ENCODE measurements around the gene AKAP7. TPM values are rescaled to one million over a fixed set of nuclear protein-coding genes. Genes with fewer than 3 reads are reported as not detected.

The AKAP7 gene
- polyA plus RNA-seq, 1 donor (not counting 4 experiments of a cell fraction or from before 2014, with no cell fraction given) = 1.7 TPM

GRCh38 chr6:131225127-131225526 is 89.9 kb downstream of the AKAP7 start:
- Histone ChIP-seq H3K27ac (ENCODE audit: control insufficient read depth, insufficient read depth, low read length) (no peak overlapping the region), H2AFZ (ENCODE audit: control insufficient read depth, low read length) (no peak overlapping the region), H3K9me1 (ENCODE audit: control insufficient read depth, extremely low read depth, insufficient read depth, low read length) (no peaks in the 10 kb centered on the region), H3K4me2 (ENCODE audit: control insufficient read depth, extremely low read depth, insufficient read depth, low read depth, low read length) (no peak overlapping the region), H3K9ac (ENCODE audit: control insufficient read depth, extremely low read depth, insufficient read depth, low read length) (no peak overlapping the region), H3K9me3 (ENCODE audit: control insufficient read depth, low read depth, low read length) (no peaks in the 10 kb centered on the region), H3K4me3 (ENCODE audit: control insufficient read depth in 2 of 3, extremely low read depth in 1 of 3, insufficient read depth in 2 of 3, low read depth in 1 of 3, low read length in 3 of 3) (no peak overlapping the region), H3K79me2 (ENCODE audit: control insufficient read depth, insufficient read depth, low read length) (no peaks in the 10 kb centered on the region), H4K20me1 (ENCODE audit: control insufficient read depth, extremely low read depth, insufficient read depth, low read length) (no peaks in the 10 kb centered on the region), H3K27me3 (ENCODE audit: control insufficient read depth, extremely low read depth, insufficient read depth, low read length) (no peaks in the 10 kb centered on the region), H3K36me3 (ENCODE audit: control insufficient read depth in 2 of 2, extremely low read depth in 1 of 2, insufficient read depth in 2 of 2, low read length in 2 of 2) (no peaks in the 10 kb centered on the region), H3K4me1 (ENCODE audit: control insufficient read depth, extremely low read depth, insufficient read depth, low read length) (no peaks in the 10 kb centered on the region)
- FAIRE-seq (no peak), DNase-seq (ENCODE audit: low read depth, low spot score) (no peak)
- TF ChIP-seq EZH2 (IDR thresholded peaks at IDR 0.05; ENCODE audit: low read length) (no peak), CTCF (optimal IDR thresholded peaks at IDR 0.05 in 1 of 3, IDR thresholded peaks at IDR 0.05 in 1 of 3, conservative IDR thresholded peaks at IDR 0.05 in 1 of 3; ENCODE audit: extremely low read depth in 1 of 3, insufficient read depth in 2 of 3, low read length in 3 of 3) (no peak)
- dilution Hi-C loops (cut with MboI; ENCODE audit: extremely low pct_ligation_motif_present, low sequenced_read_pairs) = no loop called here

GRCh38 chr6:131225959-131226358 is 90.7 kb downstream of the AKAP7 start:
- Histone ChIP-seq H3K27me3 (ENCODE audit: control insufficient read depth, extremely low read depth, insufficient read depth, low read length) (no peaks in the 10 kb centered on the region), H3K4me1 (ENCODE audit: control insufficient read depth, extremely low read depth, insufficient read depth, low read length) (no peaks in the 10 kb centered on the region), H3K36me3 (ENCODE audit: control insufficient read depth in 2 of 2, extremely low read depth in 1 of 2, insufficient read depth in 2 of 2, low read length in 2 of 2) (no peaks in the 10 kb centered on the region), H3K9me3 (ENCODE audit: control insufficient read depth, low read depth, low read length) (no peaks in the 10 kb centered on the region), H3K27ac (ENCODE audit: control insufficient read depth, insufficient read depth, low read length) (no peak overlapping the region), H3K79me2 (ENCODE audit: control insufficient read depth, insufficient read depth, low read length) (no peaks in the 10 kb centered on the region), H3K4me2 (ENCODE audit: control insufficient read depth, extremely low read depth, insufficient read depth, low read depth, low read length) (no peak overlapping the region), H2AFZ (ENCODE audit: control insufficient read depth, low read length) (no peak overlapping the region), H4K20me1 (ENCODE audit: control insufficient read depth, extremely low read depth, insufficient read depth, low read length) (no peaks in the 10 kb centered on the region), H3K9ac (ENCODE audit: control insufficient read depth, extremely low read depth, insufficient read depth, low read length) (no peak overlapping the region), H3K9me1 (ENCODE audit: control insufficient read depth, extremely low read depth, insufficient read depth, low read length) (no peaks in the 10 kb centered on the region), H3K4me3 (ENCODE audit: control insufficient read depth in 2 of 3, extremely low read depth in 1 of 3, insufficient read depth in 2 of 3, low read depth in 1 of 3, low read length in 3 of 3) (no peak overlapping the region)
- no peak for FAIRE-seq
- no peak for DNase-seq (ENCODE audit: low read depth, low spot score)
- dilution Hi-C loops (cut with MboI; ENCODE audit: extremely low pct_ligation_motif_present, low sequenced_read_pairs) = no loop called here
- no peak for TF ChIP-seq CTCF (optimal IDR thresholded peaks at IDR 0.05 in 1 of 3, IDR thresholded peaks at IDR 0.05 in 1 of 3, conservative IDR thresholded peaks at IDR 0.05 in 1 of 3; ENCODE audit: extremely low read depth in 1 of 3, insufficient read depth in 2 of 3, low read length in 3 of 3)
- TF ChIP-seq EZH2 (IDR thresholded peaks at IDR 0.05; ENCODE audit: low read length) = no peak
